ENCODE measurements around the gene NSMCE4A. TPM values are rescaled to one million over a fixed set of nuclear protein-coding genes. Genes with fewer than 3 reads are reported as not detected.
A peak's percentile ranks its signal among the peaks of the same experiment; 100 is the strongest.
"Not testable (repeated sequence)": the region's sequence is repeated elsewhere in the genome, so short reads cannot be mapped to it uniquely, and the experiment has no call there.

NSMCE4A gene, protein sequence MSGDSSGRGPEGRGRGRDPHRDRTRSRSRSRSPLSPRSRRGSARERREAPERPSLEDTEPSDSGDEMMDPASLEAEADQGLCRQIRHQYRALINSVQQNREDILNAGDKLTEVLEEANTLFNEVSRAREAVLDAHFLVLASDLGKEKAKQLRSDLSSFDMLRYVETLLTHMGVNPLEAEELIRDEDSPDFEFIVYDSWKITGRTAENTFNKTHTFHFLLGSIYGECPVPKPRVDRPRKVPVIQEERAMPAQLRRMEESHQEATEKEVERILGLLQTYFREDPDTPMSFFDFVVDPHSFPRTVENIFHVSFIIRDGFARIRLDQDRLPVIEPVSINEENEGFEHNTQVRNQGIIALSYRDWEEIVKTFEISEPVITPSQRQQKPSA
- total RNA-seq (52.0 TPM), polyA plus RNA-seq (10 to 100 TPM; 42.7 to 59.7 (median 56.7) TPM)

DNA sequence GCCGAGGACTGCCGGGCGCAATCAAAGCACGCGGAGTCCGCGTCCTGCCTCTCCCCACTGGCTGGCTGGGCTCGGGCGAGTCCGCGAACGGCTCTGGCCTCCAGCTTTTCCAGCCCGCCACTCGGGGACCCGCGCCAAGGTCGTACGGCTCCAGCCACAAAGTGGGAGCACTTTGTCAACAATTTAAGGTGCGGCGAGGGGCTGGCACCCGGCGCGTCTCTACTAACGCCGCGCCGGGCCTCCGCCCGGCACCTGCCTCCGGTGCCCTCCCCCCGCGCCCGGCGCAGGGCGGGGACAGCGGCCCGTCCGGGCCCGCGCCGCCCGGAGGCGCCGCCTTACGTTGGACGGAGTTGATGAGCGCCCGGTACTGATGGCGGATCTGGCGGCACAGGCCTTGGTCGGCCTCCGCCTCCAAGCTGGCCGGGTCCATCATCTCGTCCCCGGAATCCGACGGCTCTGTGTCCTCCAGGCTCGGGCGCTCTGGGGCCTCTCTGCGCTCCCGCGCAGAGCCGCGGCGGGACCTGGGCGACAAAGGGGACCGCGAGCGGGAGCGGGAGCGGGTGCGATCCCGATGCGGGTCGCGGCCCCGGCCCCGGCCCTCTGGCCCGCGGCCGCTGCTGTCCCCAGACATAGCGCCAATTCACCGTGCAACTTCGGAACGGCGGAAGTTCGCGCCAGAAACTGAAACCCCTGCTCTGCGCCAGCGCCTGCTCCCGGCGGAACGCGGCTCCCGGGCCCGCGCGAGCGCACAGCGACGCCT is at the start of gene NSMCE4A:
NSMCE4A (minus strand) TSS at position 683 of the 760 bp plus-strand sequence; CDS start at position 631, 52 bp downstream.
- peak within 1 kb of the TSS; percentile 83 to 94 (median 84) for H3K4me3 Mint-ChIP-seq
- Histone ChIP-seq H3K4me1 (ENCODE audit: control insufficient read depth, insufficient read depth, low read length, poor library complexity, severe bottlenecking) (peaks cover 19% of the 10 kb centered on the region), H3K27ac (ENCODE audit: insufficient read depth, low read length, poor library complexity, severe bottlenecking) (peak within 1 kb of the TSS; percentile 63), H3K27me3 (ENCODE audit: control insufficient read depth, insufficient read depth, low read length) (no peaks in the 10 kb centered on the region), H3K9me3 (ENCODE audit: control insufficient read depth in 2 of 2, low read length in 2 of 2) (no peaks in the 10 kb centered on the region), H3K4me3 (ENCODE audit: low read depth, low read length) (peak within 1 kb of the TSS; percentile 85), H3K36me3 (ENCODE audit: control insufficient read depth, insufficient read depth, low read length) (peaks cover 11% of the 10 kb centered on the region)
- peak within 1 kb of the TSS in 1 of 3 donors; percentile 7 for H3K27ac Mint-ChIP-seq
- H3K36me3 Mint-ChIP-seq: peaks cover 9% of the 10 kb centered on the region
- DNase-seq (peak; percentile 30 to 85 (median 68)), ATAC-seq (ENCODE audit: low read depth in 2 of 2) (peak; percentile 84)
- H3K4me1 Mint-ChIP-seq: peaks cover 17 to 37% (median 23%) of the 10 kb centered on the region in 4 donors
- no peaks in the 10 kb centered on the region for H3K9me3 Mint-ChIP-seq
- H3K27me3 Mint-ChIP-seq: no peaks in the 10 kb centered on the region

DNA sequence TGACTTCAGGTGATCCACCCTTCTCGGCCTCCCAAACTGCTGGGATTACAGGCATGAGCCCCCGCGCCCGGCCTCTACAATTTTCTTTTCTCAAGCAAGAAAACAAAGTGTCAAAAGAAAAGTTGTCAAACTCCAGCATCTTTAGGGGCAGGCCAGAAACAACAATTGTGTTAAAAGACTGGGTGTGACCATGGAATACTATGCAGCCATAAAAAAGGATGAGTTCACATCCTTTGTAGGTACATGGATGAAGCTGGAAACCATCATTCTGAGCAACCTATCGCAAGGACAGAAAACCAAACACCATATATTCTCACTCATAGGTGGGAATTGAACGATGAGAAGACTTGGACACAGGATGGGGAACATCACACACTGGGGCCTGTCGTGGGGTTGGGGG is 48.2 kb upstream of the NSMCE4A start:
- H3K27ac ChIP-seq (ENCODE audit: insufficient read depth, low read length, poor library complexity, severe bottlenecking); H3K4me3 ChIP-seq (ENCODE audit: low read depth, low read length); H3K27me3 ChIP-seq (ENCODE audit: control insufficient read depth, insufficient read depth, low read length); H3K36me3 Mint-ChIP-seq; H3K4me1 Mint-ChIP-seq; H3K36me3 ChIP-seq (ENCODE audit: control insufficient read depth, insufficient read depth, low read length); H3K27me3 Mint-ChIP-seq; H3K9me3 Mint-ChIP-seq; ATAC-seq (ENCODE audit: low read depth in 2 of 2); H3K4me1 ChIP-seq (ENCODE audit: control insufficient read depth, insufficient read depth, low read length, poor library complexity, severe bottlenecking); H3K27ac Mint-ChIP-seq; H3K9me3 ChIP-seq (ENCODE audit: control insufficient read depth in 2 of 2, low read length in 2 of 2); DNase-seq; H3K4me3 Mint-ChIP-seq: not testable (repeated sequence)

DNA sequence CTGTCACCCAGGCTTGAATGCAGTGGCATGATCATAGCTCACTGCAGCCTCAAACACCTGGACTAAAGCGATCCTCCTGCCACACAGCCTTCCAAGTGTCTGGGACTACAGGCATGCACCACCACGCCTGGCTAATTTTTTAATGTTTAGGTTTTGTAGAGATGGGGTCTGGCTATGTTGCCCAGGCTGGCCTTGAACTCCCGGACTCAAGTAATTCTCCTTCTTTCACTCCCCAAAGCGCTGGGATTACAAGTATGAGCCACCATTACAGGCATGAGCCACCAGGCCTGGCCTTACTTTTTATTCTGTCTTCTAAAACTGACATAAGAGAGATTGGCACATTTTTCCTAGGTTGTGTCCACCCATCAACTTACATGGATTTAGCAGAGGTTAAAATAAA is 47.3 kb upstream of the NSMCE4A start:
- Mint-ChIP-seq H3K27ac (no peak overlapping the region), H3K9me3 (peaks cover 0 to 3% (median 0%) of the 10 kb centered on the region in 7 donors), H3K27me3 (peaks cover 4% of the 10 kb centered on the region), H3K4me1 (peaks cover 0 to 6% (median 0%) of the 10 kb centered on the region in 4 donors), H3K36me3 (no peaks in the 10 kb centered on the region), H3K4me3 (no peak overlapping the region)
- ATAC-seq (ENCODE audit: low read depth in 2 of 2) (no peak), DNase-seq (no peak)
- Histone ChIP-seq H3K9me3 (ENCODE audit: control insufficient read depth in 2 of 2, low read length in 2 of 2) (no peaks in the 10 kb centered on the region), H3K27me3 (ENCODE audit: control insufficient read depth, insufficient read depth, low read length) (no peaks in the 10 kb centered on the region), H3K4me3 (ENCODE audit: low read depth, low read length) (no peak overlapping the region), H3K4me1 (ENCODE audit: control insufficient read depth, insufficient read depth, low read length, poor library complexity, severe bottlenecking) (no peaks in the 10 kb centered on the region), H3K27ac (ENCODE audit: insufficient read depth, low read length, poor library complexity, severe bottlenecking) (no peak overlapping the region), H3K36me3 (ENCODE audit: control insufficient read depth, insufficient read depth, low read length) (no peaks in the 10 kb centered on the region)

DNA sequence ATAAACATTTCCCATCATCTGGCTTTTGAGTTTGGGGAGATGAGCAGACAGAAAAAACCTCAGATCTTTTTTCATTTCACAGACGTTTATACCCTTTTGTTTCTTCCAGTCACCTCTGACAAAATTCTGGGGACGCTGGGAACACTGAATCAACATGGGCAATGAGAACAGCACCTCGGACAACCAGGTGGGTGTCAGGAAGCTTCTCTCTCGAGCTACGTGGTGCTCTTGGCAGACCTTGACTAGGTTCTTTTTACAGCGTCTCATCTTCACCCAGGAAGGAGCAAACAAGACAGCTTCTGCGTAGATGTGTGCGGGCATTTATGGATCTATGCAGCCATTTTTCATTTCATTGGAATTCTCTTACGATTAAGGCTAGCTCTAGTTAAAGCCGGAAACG is 46.8 kb upstream of the NSMCE4A start:
- Histone ChIP-seq H3K9me3 (ENCODE audit: control insufficient read depth in 2 of 2, low read length in 2 of 2) (no peaks in the 10 kb centered on the region), H3K36me3 (ENCODE audit: control insufficient read depth, insufficient read depth, low read length) (no peaks in the 10 kb centered on the region), H3K27me3 (ENCODE audit: control insufficient read depth, insufficient read depth, low read length) (no peaks in the 10 kb centered on the region), H3K27ac (ENCODE audit: insufficient read depth, low read length, poor library complexity, severe bottlenecking) (no peak overlapping the region), H3K4me3 (ENCODE audit: low read depth, low read length) (no peak overlapping the region), H3K4me1 (ENCODE audit: control insufficient read depth, insufficient read depth, low read length, poor library complexity, severe bottlenecking) (no peaks in the 10 kb centered on the region)
- peaks cover 7% of the 10 kb centered on the region for H3K27me3 Mint-ChIP-seq
- no peak overlapping the region for H3K27ac Mint-ChIP-seq
- DNase-seq: no peak
- H3K4me3 Mint-ChIP-seq: no peak overlapping the region
- H3K4me1 Mint-ChIP-seq: peaks cover 0 to 6% (median 0%) of the 10 kb centered on the region in 4 donors
- no peaks in the 10 kb centered on the region for H3K36me3 Mint-ChIP-seq
- H3K9me3 Mint-ChIP-seq: peaks cover 0 to 3% (median 0%) of the 10 kb centered on the region in 7 donors
- ATAC-seq (ENCODE audit: low read depth in 2 of 2): no peak

DNA sequence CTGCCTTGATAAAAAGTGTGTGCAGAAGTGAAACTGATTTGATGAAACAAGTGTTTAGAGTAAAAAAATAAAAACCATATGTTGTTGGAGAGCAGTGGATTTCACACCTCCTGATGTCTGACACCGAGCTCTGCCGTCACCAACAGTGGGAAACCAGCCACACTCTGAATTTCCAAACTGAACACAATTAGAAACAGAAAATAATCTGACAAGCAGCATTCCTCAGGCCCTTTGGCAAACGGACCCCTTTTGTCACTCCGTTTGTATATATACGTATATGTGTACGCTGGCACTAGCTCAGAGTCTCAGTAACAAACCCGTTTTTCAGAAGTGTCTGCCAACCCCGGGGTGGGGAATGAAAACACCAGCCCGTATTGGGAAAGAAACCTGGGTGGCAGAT is 46.4 kb upstream of the NSMCE4A start:
- peaks cover 0 to 6% (median 0%) of the 10 kb centered on the region in 4 donors for H3K4me1 Mint-ChIP-seq
- H3K4me3 Mint-ChIP-seq: no peak overlapping the region
- Histone ChIP-seq H3K4me3 (ENCODE audit: low read depth, low read length) (no peak overlapping the region), H3K27me3 (ENCODE audit: control insufficient read depth, insufficient read depth, low read length) (no peaks in the 10 kb centered on the region), H3K4me1 (ENCODE audit: control insufficient read depth, insufficient read depth, low read length, poor library complexity, severe bottlenecking) (no peaks in the 10 kb centered on the region), H3K9me3 (ENCODE audit: control insufficient read depth in 2 of 2, low read length in 2 of 2) (no peaks in the 10 kb centered on the region), H3K36me3 (ENCODE audit: control insufficient read depth, insufficient read depth, low read length) (no peaks in the 10 kb centered on the region), H3K27ac (ENCODE audit: insufficient read depth, low read length, poor library complexity, severe bottlenecking) (no peak overlapping the region)
- H3K36me3 Mint-ChIP-seq: no peaks in the 10 kb centered on the region
- ATAC-seq (ENCODE audit: low read depth in 2 of 2) (no peak), DNase-seq (no peak)
- peaks cover 0 to 3% (median 0%) of the 10 kb centered on the region in 7 donors for H3K9me3 Mint-ChIP-seq
- no peak overlapping the region for H3K27ac Mint-ChIP-seq
- peaks cover 11% of the 10 kb centered on the region for H3K27me3 Mint-ChIP-seq

DNA sequence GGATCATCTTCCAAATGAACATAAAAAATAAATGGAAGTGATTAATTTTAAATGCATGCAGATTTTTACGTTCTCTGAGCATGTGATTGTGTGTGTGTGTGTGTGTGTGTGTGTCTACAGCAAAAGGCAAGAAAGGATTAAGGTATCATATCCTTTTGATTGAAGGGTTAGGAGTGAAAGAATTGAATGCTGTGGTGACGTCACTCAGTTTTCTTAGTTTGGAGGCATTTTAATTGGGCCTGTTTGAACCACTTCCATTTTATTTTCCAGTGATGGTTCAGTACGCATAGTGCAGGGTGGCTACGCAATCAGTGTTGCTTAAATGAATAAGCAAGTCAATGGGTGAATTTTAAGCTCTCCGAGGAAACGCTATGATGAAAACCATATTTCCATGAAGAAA is 45.2 kb upstream of the NSMCE4A start:
- Mint-ChIP-seq H3K27ac (no peak overlapping the region), H3K27me3 (peaks cover 11% of the 10 kb centered on the region), H3K9me3 (peaks cover 0 to 3% (median 0%) of the 10 kb centered on the region in 7 donors), H3K4me3 (no peak overlapping the region), H3K4me1 (peaks cover 0 to 6% (median 0%) of the 10 kb centered on the region in 4 donors), H3K36me3 (no peaks in the 10 kb centered on the region)
- Histone ChIP-seq H3K4me3 (ENCODE audit: low read depth, low read length) (no peak overlapping the region), H3K9me3 (ENCODE audit: control insufficient read depth in 2 of 2, low read length in 2 of 2) (no peaks in the 10 kb centered on the region), H3K27me3 (ENCODE audit: control insufficient read depth, insufficient read depth, low read length) (no peaks in the 10 kb centered on the region), H3K36me3 (ENCODE audit: control insufficient read depth, insufficient read depth, low read length) (no peaks in the 10 kb centered on the region), H3K4me1 (ENCODE audit: control insufficient read depth, insufficient read depth, low read length, poor library complexity, severe bottlenecking) (no peaks in the 10 kb centered on the region), H3K27ac (ENCODE audit: insufficient read depth, low read length, poor library complexity, severe bottlenecking) (no peak overlapping the region)
- DNase-seq (no peak), ATAC-seq (ENCODE audit: low read depth in 2 of 2) (no peak)

DNA sequence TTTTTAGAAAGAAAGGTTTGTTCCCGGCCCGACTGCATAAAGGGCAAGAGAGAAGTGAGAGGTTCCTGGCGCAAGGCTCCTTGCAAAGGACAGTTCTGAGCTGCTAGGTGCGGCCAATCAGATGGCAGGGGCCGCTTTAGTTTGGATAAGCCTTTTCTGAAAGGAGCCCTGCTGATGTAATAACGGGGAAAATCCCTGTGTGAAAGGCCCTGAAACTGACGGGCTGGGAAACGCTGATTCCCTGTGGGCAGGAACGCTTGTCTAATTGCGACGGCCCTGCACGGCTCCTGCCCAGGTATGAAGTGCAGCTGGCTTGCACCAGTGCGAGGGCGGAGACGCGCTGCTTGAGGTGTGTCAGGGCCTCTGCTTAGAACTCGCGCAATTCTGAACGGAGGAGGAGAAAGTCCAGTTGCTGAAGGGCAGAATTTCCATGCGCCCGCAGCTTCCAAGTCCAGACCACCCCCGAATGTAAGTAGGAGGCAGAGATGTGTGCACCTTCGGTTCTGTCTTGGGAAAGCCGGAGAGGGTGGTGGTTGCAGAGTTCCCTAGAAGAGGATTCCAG is 44.5 kb upstream of the NSMCE4A start:
- H3K36me3 Mint-ChIP-seq: no peaks in the 10 kb centered on the region
- Histone ChIP-seq H3K27ac (ENCODE audit: insufficient read depth, low read length, poor library complexity, severe bottlenecking) (no peak overlapping the region), H3K4me1 (ENCODE audit: control insufficient read depth, insufficient read depth, low read length, poor library complexity, severe bottlenecking) (no peaks in the 10 kb centered on the region), H3K4me3 (ENCODE audit: low read depth, low read length) (no peak overlapping the region), H3K36me3 (ENCODE audit: control insufficient read depth, insufficient read depth, low read length) (no peaks in the 10 kb centered on the region), H3K9me3 (ENCODE audit: control insufficient read depth in 2 of 2, low read length in 2 of 2) (no peaks in the 10 kb centered on the region), H3K27me3 (ENCODE audit: control insufficient read depth, insufficient read depth, low read length) (no peaks in the 10 kb centered on the region)
- no peak for DNase-seq
- no peak for ATAC-seq (ENCODE audit: low read depth in 2 of 2)
- H3K9me3 Mint-ChIP-seq: peaks cover 0 to 3% (median 0%) of the 10 kb centered on the region in 7 donors
- peaks cover 0 to 6% (median 0%) of the 10 kb centered on the region in 4 donors for H3K4me1 Mint-ChIP-seq
- H3K4me3 Mint-ChIP-seq: no peak overlapping the region
- H3K27ac Mint-ChIP-seq: no peak overlapping the region
- H3K27me3 Mint-ChIP-seq: peaks cover 14% of the 10 kb centered on the region
